Measurements from ENCODE around the gene ASS1.

- TF ChIP-seq CTCF (IDR thresholded peaks at IDR 0.05): no peak
- TF ChIP-seq POLR2A (IDR thresholded peaks at IDR 0.05): no peak
- no peak for TF ChIP-seq EP300 (IDR thresholded peaks at IDR 0.05)
- no peak for TF ChIP-seq POLR2AphosphoS5 (IDR thresholded peaks at IDR 0.05)
Observed at GRCh38 chr9:130480673-130481072, 35.9 kb downstream of the ASS1 start.
